Activated T-cell treated with anti-CD3 and anti-CD28 coated beads, Interleukin-2, amount 50 U/mL, for 72 hours (primary cell): Measurements from ENCODE around the gene MRTFA. TPM values are rescaled to one million over a fixed set of nuclear protein-coding genes. Genes with fewer than 3 reads are reported as not detected.

ENCODE experiments used
- ATAC-seq, 2 donors: fragments of 150-1000 bp; cut with Tn5 transposase; replicated peaks in 1 of 2; 2 replicates each; pipeline ENCODE4 v1.10.0; 2021; ENCODE audit warnings: moderate library complexity in 2 of 2, mild to moderate bottlenecking in 1 of 2
- DNase-seq, 2 donors: peaks; one replicate each; pipeline ENCODE4 v3.0.0; 2021 to 2022; ENCODE audit warnings: mixed read lengths in 1 of 2
- H3K27ac Mint-ChIP-seq: one replicate; pipeline ENCODE4 v1.8.0; 2022; ENCODE audit warnings: mild to moderate bottlenecking, moderate library complexity, mixed read lengths
- H3K27me3 Mint-ChIP-seq: one replicate; pipeline ENCODE4 v1.8.0; 2022; ENCODE audit warnings: low read depth, mixed read lengths
- H3K36me3 Mint-ChIP-seq, 2 donors: one replicate each; pipeline ENCODE4 v1.8.0; 2022; ENCODE audit warnings: mixed read lengths in 2 of 2, mild to moderate bottlenecking in 1 of 2; ENCODE audit not compliant: insufficient read depth in 2 of 2
- H3K4me1 Mint-ChIP-seq: one replicate; pipeline ENCODE4 v1.8.0; 2022; ENCODE audit warnings: low read depth, mixed read lengths
- H3K4me3 Mint-ChIP-seq, 2 donors: one replicate each; pipeline ENCODE4 v1.8.0; 2022; ENCODE audit warnings: mild to moderate bottlenecking in 2 of 2, mixed read lengths in 2 of 2, moderate library complexity in 2 of 2
- H3K9me3 Mint-ChIP-seq, 2 donors: one replicate each; pipeline ENCODE4 v1.8.0; 2022; ENCODE audit warnings: mixed read lengths in 2 of 2
- total RNA-seq, 2 donors: library from RNA; stranded (reverse); gene quantifications; one replicate each; pipeline ENCODE4 v1.2.3, GENCODE V29; 2022

MRTFA gene
- total RNA-seq, 2 donors from 2014 or later = 44.7 to 51.7 TPM

GRCh38 chr22:40418366-40419201 lies 217.9 kb downstream of the MRTFA start:
- no peak overlapping the region for H3K27ac Mint-ChIP-seq
- no peaks in the 10 kb centered on the region for H3K27me3 Mint-ChIP-seq
- no peaks in the 10 kb centered on the region for H3K9me3 Mint-ChIP-seq
- peaks cover 4 to 16% of the 10 kb centered on the region in 2 donors for H3K36me3 Mint-ChIP-seq
- H3K4me1 Mint-ChIP-seq = peaks cover 29% of the 10 kb centered on the region
- ATAC-seq (peak; percentile 22 to 30), DNase-seq (peak; percentile 19 to 21)
- H3K4me3 Mint-ChIP-seq = no peak overlapping the region

GRCh38 chr22:40417881-40418280 lies 218.6 kb downstream of the MRTFA start:
- Mint-ChIP-seq H3K27me3 (no peaks in the 10 kb centered on the region), H3K36me3 (peaks cover 4 to 14% of the 10 kb centered on the region in 2 donors), H3K9me3 (no peaks in the 10 kb centered on the region), H3K27ac (no peak overlapping the region), H3K4me1 (peaks cover 25% of the 10 kb centered on the region), H3K4me3 (no peak overlapping the region)
- no peak for DNase-seq
- no peak for ATAC-seq

- no peak for ATAC-seq
- Mint-ChIP-seq H3K27me3 (no peaks in the 10 kb centered on the region), H3K9me3 (no peaks in the 10 kb centered on the region), H3K4me3 (no peak overlapping the region), H3K4me1 (peaks cover 31% of the 10 kb centered on the region), H3K27ac (no peak overlapping the region), H3K36me3 (peaks cover 7 to 17% of the 10 kb centered on the region in 2 donors)
- DNase-seq = no peak
Measured at GRCh38 chr22:40417041-40417440, 219.5 kb downstream of the MRTFA start.

GRCh38 chr22:40416636-40417035 lies 219.9 kb downstream of the MRTFA start:
- Mint-ChIP-seq H3K4me3 (no peak overlapping the region), H3K27ac (peak overlapping the region; percentile 73), H3K9me3 (no peaks in the 10 kb centered on the region), H3K4me1 (peaks cover 31% of the 10 kb centered on the region), H3K36me3 (peaks cover 7 to 18% of the 10 kb centered on the region in 2 donors), H3K27me3 (no peaks in the 10 kb centered on the region)
- ATAC-seq = no peak
- no peak for DNase-seq

- peak overlapping the region; percentile 73 for H3K27ac Mint-ChIP-seq
- H3K9me3 Mint-ChIP-seq = no peaks in the 10 kb centered on the region
- H3K36me3 Mint-ChIP-seq = peaks cover 7 to 14% of the 10 kb centered on the region in 2 donors
- H3K4me1 Mint-ChIP-seq = peaks cover 31% of the 10 kb centered on the region
- no peak for ATAC-seq
- no peak for DNase-seq
- H3K4me3 Mint-ChIP-seq = no peak overlapping the region
- no peaks in the 10 kb centered on the region for H3K27me3 Mint-ChIP-seq
Measured at GRCh38 chr22:40416267-40416570, 220.3 kb downstream of the MRTFA start.

GRCh38 chr22:40415531-40416266 lies 220.8 kb downstream of the MRTFA start:
- peaks cover 31% of the 10 kb centered on the region for H3K4me1 Mint-ChIP-seq
- H3K36me3 Mint-ChIP-seq = peaks cover 7 to 14% of the 10 kb centered on the region in 2 donors
- ATAC-seq (peak in 1 of 2 donors; percentile 48), DNase-seq (no peak)
- no peak overlapping the region for H3K4me3 Mint-ChIP-seq
- H3K9me3 Mint-ChIP-seq = no peaks in the 10 kb centered on the region
- peak overlapping the region; percentile 73 for H3K27ac Mint-ChIP-seq
- H3K27me3 Mint-ChIP-seq = no peaks in the 10 kb centered on the region

- DNase-seq = no peak
- H3K9me3 Mint-ChIP-seq = no peaks in the 10 kb centered on the region
- H3K4me3 Mint-ChIP-seq = no peak overlapping the region
- ATAC-seq = no peak
- H3K27me3 Mint-ChIP-seq = no peaks in the 10 kb centered on the region
- H3K4me1 Mint-ChIP-seq = peaks cover 31% of the 10 kb centered on the region
- peaks cover 7 to 14% of the 10 kb centered on the region in 2 donors for H3K36me3 Mint-ChIP-seq
- H3K27ac Mint-ChIP-seq = peak overlapping the region; percentile 73
Measured at GRCh38 chr22:40414838-40415505, 221.5 kb downstream of the MRTFA start.

- ATAC-seq = no peak
- Mint-ChIP-seq H3K4me1 (peaks cover 26% of the 10 kb centered on the region), H3K4me3 (no peak overlapping the region), H3K27ac (peak overlapping the region; percentile 68), H3K27me3 (no peaks in the 10 kb centered on the region), H3K9me3 (no peaks in the 10 kb centered on the region), H3K36me3 (peaks cover 7 to 14% of the 10 kb centered on the region in 2 donors)
- DNase-seq = no peak
Measured at GRCh38 chr22:40414311-40414710, 222.2 kb downstream of the MRTFA start.

GRCh38 chr22:40413873-40414272 lies 222.6 kb downstream of the MRTFA start:
- H3K9me3 Mint-ChIP-seq = no peaks in the 10 kb centered on the region
- peaks cover 7 to 14% of the 10 kb centered on the region in 2 donors for H3K36me3 Mint-ChIP-seq
- peaks cover 26% of the 10 kb centered on the region for H3K4me1 Mint-ChIP-seq
- DNase-seq (no peak), ATAC-seq (no peak)
- H3K27me3 Mint-ChIP-seq = no peaks in the 10 kb centered on the region
- peak overlapping the region; percentile 68 for H3K27ac Mint-ChIP-seq
- H3K4me3 Mint-ChIP-seq = no peak overlapping the region

- Mint-ChIP-seq H3K4me1 (peaks cover 26% of the 10 kb centered on the region), H3K27ac (peak overlapping the region; percentile 29), H3K9me3 (no peaks in the 10 kb centered on the region), H3K4me3 (no peak overlapping the region), H3K36me3 (peaks cover 7 to 16% of the 10 kb centered on the region in 2 donors), H3K27me3 (no peaks in the 10 kb centered on the region)
- no peak for DNase-seq
- ATAC-seq = no peak
Measured at GRCh38 chr22:40412441-40412840, 224.1 kb downstream of the MRTFA start.

GRCh38 chr22:40411506-40411861 lies 225.0 kb downstream of the MRTFA start:
- ATAC-seq (no peak), DNase-seq (no peak)
- H3K4me3 Mint-ChIP-seq = no peak overlapping the region
- H3K9me3 Mint-ChIP-seq = no peaks in the 10 kb centered on the region
- H3K36me3 Mint-ChIP-seq = peaks cover 5 to 17% of the 10 kb centered on the region in 2 donors
- peaks cover 23% of the 10 kb centered on the region for H3K4me1 Mint-ChIP-seq
- no peaks in the 10 kb centered on the region for H3K27me3 Mint-ChIP-seq
- H3K27ac Mint-ChIP-seq = no peak overlapping the region

GRCh38 chr22:40410731-40411505 lies 225.6 kb downstream of the MRTFA start:
- Mint-ChIP-seq H3K27ac (no peak overlapping the region), H3K4me3 (no peak overlapping the region), H3K36me3 (peaks cover 5 to 14% of the 10 kb centered on the region in 2 donors), H3K9me3 (no peaks in the 10 kb centered on the region), H3K27me3 (no peaks in the 10 kb centered on the region), H3K4me1 (peaks cover 18% of the 10 kb centered on the region)
- no peak for ATAC-seq
- no peak for DNase-seq
